Esophagus squamous epithelium (tissue), 4 donors: ENCODE results near the gene HOXD4.

ENCODE experiments used
- POLR2A ChIP-seq, 4 donors: fragments of 450-650 bp; IDR thresholded peaks; one replicate each; pipeline ENCODE4 v1.6.1; 2017; ENCODE audit warnings: antibody characterized with exemption in 4 of 4, mild to moderate bottlenecking in 4 of 4, moderate library complexity in 3 of 4
- TF ChIP-seq, protein P1 (sequence below), 6 experiments: fragments of 450-650 bp in 4 of 6; fragments of 200-600 bp in 2 of 6; sonication (generic) in 2 of 6; IDR thresholded peaks; one replicate each; pipeline ENCODE4 v1.5.1; 2016 to 2019; ENCODE audit warnings: antibody characterized with exemption in 6 of 6, mild to moderate bottlenecking in 4 of 6, moderate library complexity in 4 of 6

DNA sequence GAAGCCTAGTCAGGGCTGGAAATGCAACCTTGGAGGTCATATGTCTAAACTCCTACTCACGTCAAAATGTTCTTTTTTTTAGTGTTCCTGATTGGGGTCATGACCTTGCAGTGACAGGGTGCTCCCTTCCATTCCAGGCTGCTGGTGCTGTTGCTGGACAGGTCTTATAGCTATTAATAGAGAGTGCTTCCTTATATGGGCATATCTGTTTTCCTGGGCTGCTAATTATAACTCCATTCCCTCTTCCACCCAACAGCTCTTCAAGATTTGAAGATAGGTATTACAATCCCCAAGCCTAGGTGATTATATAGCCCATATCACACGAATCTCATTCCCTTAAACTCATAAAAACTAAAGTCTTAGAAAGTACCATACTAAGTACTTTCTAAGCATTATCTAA is 18.4 kb downstream of the HOXD4 start:
- TF ChIP-seq POLR2A (IDR thresholded peaks at IDR 0.05) = no peak
- TF ChIP-seq, protein P1, sequence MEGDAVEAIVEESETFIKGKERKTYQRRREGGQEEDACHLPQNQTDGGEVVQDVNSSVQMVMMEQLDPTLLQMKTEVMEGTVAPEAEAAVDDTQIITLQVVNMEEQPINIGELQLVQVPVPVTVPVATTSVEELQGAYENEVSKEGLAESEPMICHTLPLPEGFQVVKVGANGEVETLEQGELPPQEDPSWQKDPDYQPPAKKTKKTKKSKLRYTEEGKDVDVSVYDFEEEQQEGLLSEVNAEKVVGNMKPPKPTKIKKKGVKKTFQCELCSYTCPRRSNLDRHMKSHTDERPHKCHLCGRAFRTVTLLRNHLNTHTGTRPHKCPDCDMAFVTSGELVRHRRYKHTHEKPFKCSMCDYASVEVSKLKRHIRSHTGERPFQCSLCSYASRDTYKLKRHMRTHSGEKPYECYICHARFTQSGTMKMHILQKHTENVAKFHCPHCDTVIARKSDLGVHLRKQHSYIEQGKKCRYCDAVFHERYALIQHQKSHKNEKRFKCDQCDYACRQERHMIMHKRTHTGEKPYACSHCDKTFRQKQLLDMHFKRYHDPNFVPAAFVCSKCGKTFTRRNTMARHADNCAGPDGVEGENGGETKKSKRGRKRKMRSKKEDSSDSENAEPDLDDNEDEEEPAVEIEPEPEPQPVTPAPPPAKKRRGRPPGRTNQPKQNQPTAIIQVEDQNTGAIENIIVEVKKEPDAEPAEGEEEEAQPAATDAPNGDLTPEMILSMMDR (IDR thresholded peaks at IDR 0.05) = no peak
